HG03520 (cell line): ENCODE data around the gene SCAMP5.

Source experiments
- ATAC-seq: cut with Tn5 transposase; IDR thresholded peaks from one replicate; pipeline ENCODE4 v1.9.1; 2021; ENCODE audit warnings: mild to moderate bottlenecking, moderate library complexity; ENCODE audit not compliant: unreplicated experiment

Gene SCAMP5

GRCh38 chr15:75021341-75021740 lies 26.0 kb downstream of the SCAMP5 start:
- ATAC-seq = no peak

- ATAC-seq = no peak
Measured at GRCh38 chr15:75022783-75023180, 27.4 kb downstream of the SCAMP5 start.

GRCh38 chr15:75023181-75023871 lies 28.0 kb downstream of the SCAMP5 start, which contains the start of gene PPCDC:
TSS of gene PPCDC (plus strand) at chr15:75023590. CDS start at chr15:75028319, 4,729 bp downstream.
- peak; percentile 94 for ATAC-seq

- ATAC-seq = no peak
Measured at GRCh38 chr15:75023872-75024636, 28.7 kb downstream of the SCAMP5 start.

GRCh38 chr15:75025107-75025506 lies 29.7 kb downstream of the SCAMP5 start:
- ATAC-seq = no peak

GRCh38 chr15:75025548-75026260 lies 30.3 kb downstream of the SCAMP5 start:
- ATAC-seq = no peak

- ATAC-seq = no peak
Measured at GRCh38 chr15:75027551-75027950, 32.2 kb downstream of the SCAMP5 start.

- ATAC-seq = no peak
Measured at GRCh38 chr15:75028991-75029377, 33.6 kb downstream of the SCAMP5 start.

- no peak for ATAC-seq
Measured at GRCh38 chr15:75029378-75030022, 34.1 kb downstream of the SCAMP5 start.

- no peak for ATAC-seq
Measured at GRCh38 chr15:75030023-75030413, 34.7 kb downstream of the SCAMP5 start.

- no peak for ATAC-seq
Measured at GRCh38 chr15:75030424-75030823, 35.1 kb downstream of the SCAMP5 start.

GRCh38 chr15:75031848-75032247 lies 36.5 kb downstream of the SCAMP5 start:
- ATAC-seq = no peak

- no peak for ATAC-seq
Measured at GRCh38 chr15:75032395-75032794, 37.0 kb downstream of the SCAMP5 start.

- ATAC-seq = no peak
Measured at GRCh38 chr15:75033809-75034208, 38.4 kb downstream of the SCAMP5 start.

- ATAC-seq = no peak
Measured at GRCh38 chr15:75034615-75035014, 39.3 kb downstream of the SCAMP5 start.

GRCh38 chr15:75036212-75036616 lies 40.9 kb downstream of the SCAMP5 start:
- no peak for ATAC-seq

- no peak for ATAC-seq
Measured at GRCh38 chr15:75037685-75038084, 42.3 kb downstream of the SCAMP5 start.

GRCh38 chr15:75038231-75038630 lies 42.9 kb downstream of the SCAMP5 start:
- no peak for ATAC-seq

GRCh38 chr15:75042730-75043508 lies 47.6 kb downstream of the SCAMP5 start:
- ATAC-seq = peak; percentile 68

- peak; percentile 19 for ATAC-seq
Measured at GRCh38 chr15:75043509-75044257, 48.3 kb downstream of the SCAMP5 start.
